Body of pancreas (tissue), 4 donors: ENCODE data around the gene C11orf54.

Experiments used
- POLR2A ChIP-seq, 3 donors: fragments of 450-650 bp; IDR thresholded peaks; one replicate each; pipeline ENCODE4 v1.6.1; 2016; ENCODE audit warnings: antibody characterized with exemption in 3 of 3, mild to moderate bottlenecking in 2 of 3
- TF ChIP-seq, protein P1 (sequence below), 7 experiments: fragments of 450-650 bp in 4 of 7; fragments of 200-600 bp in 3 of 7; sonication (generic) in 3 of 7; IDR thresholded peaks; one replicate each; pipeline ENCODE4 v1.5.1; 2016 to 2019; ENCODE audit warnings: antibody characterized with exemption in 7 of 7

- TF ChIP-seq POLR2A (IDR thresholded peaks at IDR 0.05): no peak
- TF ChIP-seq, protein P1, sequence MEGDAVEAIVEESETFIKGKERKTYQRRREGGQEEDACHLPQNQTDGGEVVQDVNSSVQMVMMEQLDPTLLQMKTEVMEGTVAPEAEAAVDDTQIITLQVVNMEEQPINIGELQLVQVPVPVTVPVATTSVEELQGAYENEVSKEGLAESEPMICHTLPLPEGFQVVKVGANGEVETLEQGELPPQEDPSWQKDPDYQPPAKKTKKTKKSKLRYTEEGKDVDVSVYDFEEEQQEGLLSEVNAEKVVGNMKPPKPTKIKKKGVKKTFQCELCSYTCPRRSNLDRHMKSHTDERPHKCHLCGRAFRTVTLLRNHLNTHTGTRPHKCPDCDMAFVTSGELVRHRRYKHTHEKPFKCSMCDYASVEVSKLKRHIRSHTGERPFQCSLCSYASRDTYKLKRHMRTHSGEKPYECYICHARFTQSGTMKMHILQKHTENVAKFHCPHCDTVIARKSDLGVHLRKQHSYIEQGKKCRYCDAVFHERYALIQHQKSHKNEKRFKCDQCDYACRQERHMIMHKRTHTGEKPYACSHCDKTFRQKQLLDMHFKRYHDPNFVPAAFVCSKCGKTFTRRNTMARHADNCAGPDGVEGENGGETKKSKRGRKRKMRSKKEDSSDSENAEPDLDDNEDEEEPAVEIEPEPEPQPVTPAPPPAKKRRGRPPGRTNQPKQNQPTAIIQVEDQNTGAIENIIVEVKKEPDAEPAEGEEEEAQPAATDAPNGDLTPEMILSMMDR (IDR thresholded peaks at IDR 0.05): no peak
Measured at GRCh38 chr11:93741882-93742226, 382 bp downstream of the C11orf54 start.
